Fibroblast of peridontal ligament (primary cell): ENCODE results near the gene ANAPC1.
A peak's percentile ranks its signal among the peaks of the same experiment; 100 is the strongest.
"Not testable (repeated sequence)": the region's sequence is repeated elsewhere in the genome, so short reads cannot be mapped to it uniquely, and the experiment has no call there.

Experiments used
- DNase-seq: peaks from one replicate; pipeline ENCODE4 v3.0.0-alpha.2; 2010; ENCODE audit errors: extremely low read depth

The ANAPC1 gene, protein sequence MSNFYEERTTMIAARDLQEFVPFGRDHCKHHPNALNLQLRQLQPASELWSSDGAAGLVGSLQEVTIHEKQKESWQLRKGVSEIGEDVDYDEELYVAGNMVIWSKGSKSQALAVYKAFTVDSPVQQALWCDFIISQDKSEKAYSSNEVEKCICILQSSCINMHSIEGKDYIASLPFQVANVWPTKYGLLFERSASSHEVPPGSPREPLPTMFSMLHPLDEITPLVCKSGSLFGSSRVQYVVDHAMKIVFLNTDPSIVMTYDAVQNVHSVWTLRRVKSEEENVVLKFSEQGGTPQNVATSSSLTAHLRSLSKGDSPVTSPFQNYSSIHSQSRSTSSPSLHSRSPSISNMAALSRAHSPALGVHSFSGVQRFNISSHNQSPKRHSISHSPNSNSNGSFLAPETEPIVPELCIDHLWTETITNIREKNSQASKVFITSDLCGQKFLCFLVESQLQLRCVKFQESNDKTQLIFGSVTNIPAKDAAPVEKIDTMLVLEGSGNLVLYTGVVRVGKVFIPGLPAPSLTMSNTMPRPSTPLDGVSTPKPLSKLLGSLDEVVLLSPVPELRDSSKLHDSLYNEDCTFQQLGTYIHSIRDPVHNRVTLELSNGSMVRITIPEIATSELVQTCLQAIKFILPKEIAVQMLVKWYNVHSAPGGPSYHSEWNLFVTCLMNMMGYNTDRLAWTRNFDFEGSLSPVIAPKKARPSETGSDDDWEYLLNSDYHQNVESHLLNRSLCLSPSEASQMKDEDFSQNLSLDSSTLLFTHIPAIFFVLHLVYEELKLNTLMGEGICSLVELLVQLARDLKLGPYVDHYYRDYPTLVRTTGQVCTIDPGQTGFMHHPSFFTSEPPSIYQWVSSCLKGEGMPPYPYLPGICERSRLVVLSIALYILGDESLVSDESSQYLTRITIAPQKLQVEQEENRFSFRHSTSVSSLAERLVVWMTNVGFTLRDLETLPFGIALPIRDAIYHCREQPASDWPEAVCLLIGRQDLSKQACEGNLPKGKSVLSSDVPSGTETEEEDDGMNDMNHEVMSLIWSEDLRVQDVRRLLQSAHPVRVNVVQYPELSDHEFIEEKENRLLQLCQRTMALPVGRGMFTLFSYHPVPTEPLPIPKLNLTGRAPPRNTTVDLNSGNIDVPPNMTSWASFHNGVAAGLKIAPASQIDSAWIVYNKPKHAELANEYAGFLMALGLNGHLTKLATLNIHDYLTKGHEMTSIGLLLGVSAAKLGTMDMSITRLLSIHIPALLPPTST (N-terminal part only)

DNA sequence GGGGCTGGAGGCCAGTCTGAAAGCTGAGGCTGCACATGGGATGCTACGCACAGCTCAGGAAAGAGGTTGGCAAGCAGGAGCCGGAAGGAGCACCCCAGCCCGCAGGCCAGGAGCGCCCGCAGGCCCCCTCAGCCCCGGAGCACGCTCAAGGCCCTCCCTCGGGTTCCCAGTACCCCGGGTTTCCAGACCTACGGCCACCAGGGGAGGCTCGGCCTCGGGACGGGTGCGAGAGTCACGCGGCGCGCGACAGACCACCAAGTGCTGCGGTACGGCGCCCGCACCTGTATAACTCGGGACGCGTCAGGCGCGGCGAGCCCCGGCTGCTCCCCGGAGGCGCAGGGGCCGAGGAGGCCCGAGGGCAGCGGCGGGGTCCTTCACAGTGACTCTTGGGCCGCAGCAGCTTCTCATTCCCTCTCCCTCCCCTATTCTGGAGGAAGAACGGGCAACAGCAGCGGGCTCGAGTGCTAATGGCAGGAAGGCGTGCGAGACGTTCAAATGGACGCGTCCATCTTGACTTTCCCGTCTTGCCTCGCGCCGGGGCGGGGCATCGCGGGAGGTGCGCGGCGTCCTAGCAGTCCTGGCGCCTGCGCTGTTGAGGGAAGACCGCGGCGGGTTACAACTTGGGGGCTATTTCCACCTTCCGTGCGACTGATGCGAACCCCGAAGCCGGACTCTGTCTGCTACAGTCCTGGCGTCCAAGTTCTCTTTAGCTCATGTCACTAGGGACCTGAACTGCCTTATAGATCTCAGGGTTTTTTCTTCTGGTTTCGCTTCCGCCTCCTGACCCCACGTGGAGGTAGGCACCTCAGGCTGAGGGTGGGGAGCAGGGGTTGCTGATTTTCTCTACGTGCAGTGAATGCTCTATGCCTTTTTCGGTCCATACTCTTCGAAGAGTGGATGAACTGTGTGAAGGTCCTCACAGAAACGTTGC is at the start of gene ANAPC1:
Gene ANAPC1 (minus strand): TSS at position 533 of the 931 bp plus-strand sequence. CDS start 3,368 bp downstream, outside the sequence.
- peak; percentile 61 for DNase-seq

DNA sequence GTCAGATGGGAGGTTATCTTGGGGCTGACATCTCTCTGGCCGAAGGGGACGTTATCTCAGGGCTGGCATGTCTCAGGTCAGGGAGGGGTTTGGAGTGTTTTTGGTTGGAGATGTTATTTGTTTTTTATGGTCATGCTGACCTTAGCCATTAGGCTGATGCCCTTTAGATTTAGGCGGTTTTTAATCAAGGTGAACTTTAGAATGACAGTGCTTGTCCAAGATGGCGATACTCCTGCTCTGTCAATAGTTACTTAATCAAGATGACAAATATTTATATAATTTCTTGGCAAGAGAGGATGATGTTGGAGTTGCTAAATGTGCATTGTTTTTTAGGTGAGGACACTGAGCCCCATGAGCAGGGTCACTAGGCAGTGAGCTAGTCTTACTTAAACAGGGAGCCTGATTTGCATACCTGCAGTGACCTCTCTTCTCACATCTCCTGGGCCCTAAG is 48.9 kb upstream of the ANAPC1 start:
- DNase-seq = no peak

DNA sequence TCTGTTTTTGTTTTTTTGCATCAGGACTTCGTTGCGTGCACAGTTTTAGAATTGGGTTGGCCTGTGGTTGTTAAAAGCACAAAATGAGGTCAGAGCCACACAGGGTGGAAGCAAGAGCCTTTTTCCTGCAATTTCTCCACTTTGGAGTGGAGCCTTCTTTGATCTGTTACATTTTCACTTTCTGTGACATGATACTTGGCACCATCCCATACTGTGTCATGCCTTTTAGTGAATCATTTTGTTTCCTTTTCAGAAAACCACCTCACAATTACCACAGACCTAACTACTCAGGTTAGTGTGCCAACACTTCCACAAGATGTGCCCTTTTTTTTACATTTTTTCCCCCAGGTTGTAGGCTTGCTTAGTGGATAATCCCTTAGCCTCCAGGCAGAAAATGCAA is 46.9 kb upstream of the ANAPC1 start:
- peak; percentile 50 for DNase-seq

DNA sequence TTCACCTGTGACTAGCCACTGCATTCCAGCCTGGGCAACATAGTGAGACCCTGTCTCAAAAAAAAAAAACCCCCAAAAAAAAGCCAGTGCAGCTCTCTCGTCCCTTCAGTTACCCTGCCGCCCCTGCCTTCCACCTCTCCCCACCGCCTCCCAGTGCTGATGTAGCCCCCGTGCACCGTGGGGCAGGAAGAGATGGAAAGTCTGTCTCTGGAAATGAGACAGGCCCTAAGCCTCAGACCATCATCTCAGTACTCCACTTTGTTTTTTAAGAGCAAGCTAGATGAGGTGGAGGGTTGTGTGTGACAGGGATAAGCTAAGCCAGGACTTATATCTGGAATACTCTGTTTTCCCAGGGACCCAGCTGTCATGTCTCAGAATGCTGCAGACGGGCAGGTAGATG is 46.4 kb upstream of the ANAPC1 start:
- DNase-seq = no peak

DNA sequence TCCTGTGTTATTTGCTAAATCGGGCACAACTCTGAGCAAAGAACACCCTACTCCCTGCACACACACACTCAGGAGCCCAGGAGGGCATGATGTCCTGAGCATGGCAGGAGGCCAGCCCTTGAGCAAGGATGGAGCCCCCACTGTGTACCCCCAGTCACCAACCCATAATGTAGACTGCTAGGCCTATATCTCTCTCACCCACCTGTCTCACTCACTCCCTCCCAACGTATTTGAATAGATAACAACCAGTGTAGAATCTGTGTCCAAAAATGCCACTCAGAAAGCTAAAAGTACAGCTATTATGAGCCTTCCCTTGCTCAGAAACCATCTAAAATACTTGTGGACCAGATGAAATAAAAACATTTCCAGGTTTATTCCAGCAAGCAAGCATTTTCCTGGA is 43.7 kb upstream of the ANAPC1 start:
- no peak for DNase-seq

DNA sequence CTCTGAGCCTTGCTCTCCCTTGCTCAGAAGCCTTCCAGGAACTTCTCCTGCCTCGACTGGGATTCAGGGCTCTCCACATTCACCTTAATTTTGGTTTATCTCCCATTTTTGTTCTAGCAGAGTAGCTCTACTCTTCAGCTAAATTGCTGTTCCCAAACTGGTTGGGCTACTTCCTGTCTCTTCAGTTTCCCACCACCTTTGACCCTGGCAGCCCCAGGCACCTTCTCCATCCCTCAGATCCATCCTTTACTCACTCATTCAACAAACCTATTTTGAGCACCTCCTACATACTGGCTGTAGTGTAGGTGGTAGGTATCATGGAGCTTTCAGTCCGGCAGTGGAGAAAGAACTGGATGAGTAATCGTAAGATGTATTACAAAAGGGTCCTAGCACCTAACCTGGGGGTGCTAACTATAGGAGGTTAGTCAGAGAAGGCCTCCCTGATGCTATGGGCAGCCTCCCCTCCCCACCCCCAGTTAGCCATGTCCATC is 40.7 kb upstream of the ANAPC1 start:
- no peak for DNase-seq

DNA sequence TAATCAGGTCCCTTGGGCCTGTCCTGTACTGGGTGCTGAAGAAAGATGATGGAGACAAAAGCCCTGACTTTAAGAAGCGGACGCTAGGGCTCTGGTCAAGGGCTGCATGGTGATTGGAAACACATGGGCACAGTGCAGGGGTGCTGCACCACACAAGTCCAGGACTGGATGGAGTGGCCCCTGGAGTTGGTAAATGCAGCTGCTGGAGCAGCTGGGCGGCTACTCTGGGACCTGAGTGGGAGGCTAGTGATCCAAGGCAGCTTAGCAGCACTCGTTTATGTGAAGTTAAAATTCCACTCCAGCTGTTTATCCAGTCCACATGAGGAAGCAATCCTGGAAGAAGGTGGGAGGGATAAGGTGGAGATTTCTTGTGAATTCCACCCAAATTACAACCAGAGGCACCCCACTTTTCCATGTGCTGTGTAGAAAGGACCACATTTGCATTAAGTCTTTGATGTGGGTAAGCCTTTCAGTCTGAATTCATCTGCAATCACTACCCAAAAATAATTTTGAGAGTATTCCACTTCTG is 39.3 kb upstream of the ANAPC1 start:
- DNase-seq = peak; percentile 84

DNA sequence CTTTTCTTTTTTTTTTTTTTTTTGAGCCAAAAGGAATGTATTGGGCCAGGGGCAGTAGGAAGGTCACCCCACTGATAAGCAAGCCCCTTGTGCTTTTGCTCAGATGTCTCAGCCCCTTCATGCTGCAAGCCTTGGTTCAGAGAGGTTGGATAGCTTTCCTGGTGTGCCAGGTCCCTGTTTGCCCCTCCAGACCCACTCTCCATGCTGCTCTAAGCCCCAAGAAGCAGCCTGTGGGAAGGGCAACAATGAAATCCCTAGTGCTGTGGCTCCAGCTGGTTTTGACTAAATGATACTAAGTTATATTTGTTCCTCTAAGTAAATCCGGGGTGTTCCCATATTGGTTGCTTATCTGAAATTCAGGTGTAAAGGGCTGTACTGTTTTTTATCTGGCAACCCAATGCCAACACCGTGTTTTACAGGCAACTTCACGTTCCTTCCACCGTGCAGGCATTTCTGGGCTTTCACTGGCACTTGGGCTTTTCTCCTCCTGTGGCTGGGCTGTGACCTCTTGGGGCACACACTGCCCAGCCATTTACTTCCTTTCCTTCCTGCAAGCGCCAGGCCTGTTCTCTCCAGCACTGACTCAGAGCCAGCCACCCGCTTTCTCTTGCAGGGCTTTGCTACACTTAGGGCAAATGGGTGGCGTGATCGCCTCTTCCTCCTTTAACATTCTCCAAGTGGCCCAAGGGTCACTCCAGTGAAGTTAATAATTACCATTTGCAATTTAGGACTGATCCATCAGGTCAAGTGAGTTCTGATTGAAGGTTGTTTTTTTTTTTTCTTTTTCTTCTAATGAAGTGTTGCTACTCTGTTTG is 36.0 kb upstream of the ANAPC1 start:
- DNase-seq = no peak

DNA sequence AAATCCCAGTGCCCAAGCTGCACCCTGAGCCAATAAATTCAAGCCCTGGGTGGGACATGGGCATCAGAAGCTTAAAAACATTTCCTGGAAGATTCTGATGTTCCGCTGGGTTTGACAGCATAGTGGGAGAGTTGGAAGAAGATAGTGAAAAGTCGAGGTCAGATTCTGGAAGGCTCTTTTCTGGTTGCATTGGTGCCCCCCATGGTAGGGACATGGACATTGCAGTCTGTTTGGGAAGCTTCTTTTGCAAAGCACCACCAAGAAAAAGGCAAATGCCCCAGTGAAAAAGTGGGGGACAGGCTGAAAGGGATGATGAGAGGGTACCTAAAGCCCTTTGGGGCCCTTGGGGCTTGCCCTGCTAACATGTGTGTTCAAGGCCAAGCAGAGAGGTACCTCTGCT is 35.4 kb upstream of the ANAPC1 start:
- DNase-seq = no peak

DNA sequence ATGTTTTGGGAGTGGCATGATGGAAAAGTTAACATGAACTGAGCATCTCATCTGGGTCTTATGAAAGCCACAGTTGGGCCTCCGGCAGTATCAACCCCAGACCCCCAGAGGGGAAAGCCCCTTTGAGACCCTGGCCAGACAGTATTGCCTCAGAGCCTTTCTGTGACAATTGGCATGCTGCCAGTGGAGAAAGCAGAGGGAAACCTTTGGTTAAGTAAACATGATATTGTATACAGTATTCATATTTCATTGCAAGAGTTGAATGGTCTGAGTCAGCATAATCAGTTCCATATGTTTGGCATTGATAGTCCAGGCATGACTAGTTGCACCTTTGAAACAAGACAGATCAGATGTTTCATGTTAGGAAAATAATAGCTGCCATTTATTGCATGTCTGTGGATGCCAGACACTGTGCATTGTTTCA is 34.4 kb upstream of the ANAPC1 start:
- peak; percentile 99 for DNase-seq

DNA sequence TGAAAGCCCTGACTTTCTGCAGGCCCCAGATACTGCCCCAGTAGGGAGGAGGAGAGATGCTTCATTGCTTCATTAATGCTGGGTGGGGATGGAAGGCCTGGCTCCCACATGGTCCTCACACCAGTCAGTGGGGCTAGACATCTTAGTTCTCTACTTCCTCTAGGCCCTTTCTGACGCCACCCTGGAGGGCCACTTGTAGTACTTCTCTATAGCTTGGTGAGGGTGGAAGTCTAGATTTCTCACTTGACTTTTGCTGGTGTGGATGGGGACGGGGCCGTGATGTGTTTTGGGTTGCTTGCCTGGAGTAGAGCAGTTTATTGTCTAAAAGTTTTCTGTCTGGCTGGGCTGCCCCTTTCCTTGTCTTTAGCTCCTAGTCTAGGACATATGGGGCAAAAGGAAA is 33.1 kb upstream of the ANAPC1 start:
- DNase-seq = no peak

DNA sequence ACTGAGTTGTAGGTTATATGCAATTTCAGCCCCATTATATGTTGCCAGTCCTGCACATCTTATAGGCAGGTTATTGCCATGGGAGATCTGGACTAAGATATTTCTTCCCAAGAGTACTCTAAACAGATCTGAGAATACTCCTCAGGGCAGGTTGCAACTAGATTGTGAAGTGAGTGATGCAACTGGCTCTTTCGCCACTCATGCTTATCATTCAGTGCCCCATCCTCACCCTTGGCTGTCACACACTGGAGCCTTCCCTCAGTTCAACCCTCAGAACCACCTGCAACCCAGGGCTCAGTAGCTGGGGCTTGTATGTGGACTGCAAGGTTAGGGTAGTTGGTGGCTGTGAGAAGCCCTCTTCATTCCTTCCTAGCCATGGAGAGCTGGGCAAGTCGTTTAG is 28.6 kb upstream of the ANAPC1 start:
- DNase-seq = no peak

DNA sequence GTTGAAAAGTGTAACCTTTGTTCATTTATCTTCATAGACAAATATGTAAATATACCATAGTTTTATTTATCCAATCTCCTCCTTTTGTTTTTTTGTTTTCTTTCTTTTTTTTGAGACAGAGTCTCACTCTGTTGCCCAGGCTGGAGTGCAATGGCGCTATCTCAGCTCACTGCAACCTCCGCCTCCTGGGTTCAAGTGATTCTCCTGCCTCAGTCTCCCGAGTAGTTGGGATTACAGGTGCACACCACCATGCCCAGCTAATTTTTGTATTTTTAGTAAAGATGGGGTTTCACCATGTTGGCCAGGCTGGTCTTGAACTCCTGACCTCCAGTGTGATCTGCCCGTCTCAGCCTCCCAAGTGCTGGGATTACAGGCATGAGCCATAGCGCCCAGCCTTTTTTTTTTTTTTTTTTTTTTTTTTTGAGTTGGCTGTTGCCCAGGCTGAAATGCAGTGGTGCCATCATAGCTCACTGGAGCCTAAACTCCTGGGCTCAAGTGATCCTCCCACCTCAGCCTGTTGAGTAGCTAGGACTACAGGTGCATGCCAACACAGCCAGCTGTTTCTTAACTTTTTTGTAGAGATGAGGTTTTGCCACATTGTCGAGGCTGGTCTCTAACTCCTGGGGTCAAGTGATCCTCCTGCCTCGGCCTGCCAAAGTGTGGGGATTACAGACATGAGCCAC is 27.4 kb upstream of the ANAPC1 start:
- DNase-seq = not testable (repeated sequence)

DNA sequence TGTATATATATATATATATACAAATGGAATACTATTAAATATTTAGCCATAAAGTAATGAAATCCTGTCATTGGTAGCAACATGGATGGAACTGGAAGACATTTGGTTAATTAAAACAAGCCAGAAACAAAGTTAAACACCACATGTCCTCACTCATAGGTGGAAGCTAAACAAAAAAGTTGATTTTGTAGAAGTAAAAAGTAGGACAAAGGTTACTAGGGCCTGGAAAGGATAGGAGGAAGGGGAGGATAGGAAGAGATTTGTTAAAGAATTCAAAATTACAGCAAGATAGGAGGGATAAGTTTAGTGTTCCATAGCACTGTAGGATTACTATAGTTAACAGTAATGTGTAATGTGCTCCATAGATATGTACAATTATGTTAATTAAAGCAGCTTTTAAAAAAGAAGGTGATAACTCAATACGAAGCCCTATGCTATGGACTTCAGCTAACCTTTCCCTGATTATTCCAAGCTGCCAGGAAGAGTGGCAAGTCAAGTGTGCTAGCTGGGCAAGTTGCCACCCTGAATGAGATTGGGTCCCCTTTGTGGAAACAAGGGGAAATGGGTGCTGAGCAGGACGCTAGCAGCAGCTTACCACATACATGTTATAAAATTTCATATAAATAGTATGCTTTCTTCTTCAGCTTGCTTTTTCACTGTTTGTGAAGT is 26.8 kb upstream of the ANAPC1 start:
- DNase-seq = no peak

DNA sequence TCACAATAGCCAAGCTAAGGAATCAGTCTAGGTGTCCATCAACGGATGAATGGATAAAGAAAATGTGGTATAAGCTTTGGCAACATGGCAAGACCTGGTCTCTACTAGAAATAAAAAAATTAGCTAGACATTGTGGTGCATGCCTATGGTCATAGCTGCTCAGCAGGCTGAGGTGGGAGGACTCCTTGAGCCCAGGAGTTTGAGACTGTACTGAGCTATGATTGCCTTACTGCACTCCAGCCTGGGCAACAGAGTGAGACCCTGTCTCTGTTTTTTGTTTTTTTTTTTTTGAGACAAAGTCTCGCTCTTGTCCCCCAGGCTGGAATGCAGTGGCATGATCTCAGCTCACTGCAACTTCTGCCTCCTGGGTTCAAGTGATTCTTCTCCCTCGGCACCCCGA is 26.0 kb upstream of the ANAPC1 start:
- DNase-seq = not testable (repeated sequence)

DNA sequence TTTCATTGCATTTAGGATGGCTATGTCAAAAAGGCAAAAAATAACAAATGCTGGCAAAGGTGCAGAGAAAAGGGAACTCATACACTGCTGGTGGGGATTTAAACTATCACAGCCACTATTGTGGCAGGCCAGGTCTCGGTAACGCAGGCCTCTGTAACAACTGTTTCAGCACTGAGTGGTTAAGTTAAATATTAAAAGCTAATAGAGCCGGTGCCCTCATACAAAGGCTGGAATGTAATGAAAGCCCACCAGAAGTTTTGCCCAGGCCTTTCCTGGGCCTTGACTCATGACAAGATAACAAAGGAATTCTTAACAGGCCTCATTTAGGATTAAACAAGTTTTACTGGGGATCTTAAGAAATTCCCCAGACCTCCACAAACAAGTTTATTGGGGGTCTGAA is 25.1 kb upstream of the ANAPC1 start:
- DNase-seq = no peak

DNA sequence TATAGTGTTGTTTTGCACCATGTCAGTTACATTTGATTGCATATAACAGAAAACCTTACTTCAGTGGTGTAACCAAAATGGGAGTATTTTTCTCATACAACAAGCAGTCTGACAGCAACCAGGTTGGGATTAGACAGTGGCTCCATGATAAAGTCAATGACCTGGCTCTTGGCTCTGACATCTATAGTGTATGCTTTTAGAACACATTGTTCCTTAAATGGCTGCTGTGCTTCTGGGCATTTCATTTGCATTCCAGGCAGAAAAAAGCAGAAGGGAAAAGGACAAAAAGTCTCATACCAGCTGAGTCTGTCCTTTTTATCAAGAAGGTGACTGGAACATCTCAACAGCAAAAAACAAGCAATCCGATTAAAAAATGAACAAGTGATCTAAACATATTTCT is 24.6 kb upstream of the ANAPC1 start:
- DNase-seq = no peak

DNA sequence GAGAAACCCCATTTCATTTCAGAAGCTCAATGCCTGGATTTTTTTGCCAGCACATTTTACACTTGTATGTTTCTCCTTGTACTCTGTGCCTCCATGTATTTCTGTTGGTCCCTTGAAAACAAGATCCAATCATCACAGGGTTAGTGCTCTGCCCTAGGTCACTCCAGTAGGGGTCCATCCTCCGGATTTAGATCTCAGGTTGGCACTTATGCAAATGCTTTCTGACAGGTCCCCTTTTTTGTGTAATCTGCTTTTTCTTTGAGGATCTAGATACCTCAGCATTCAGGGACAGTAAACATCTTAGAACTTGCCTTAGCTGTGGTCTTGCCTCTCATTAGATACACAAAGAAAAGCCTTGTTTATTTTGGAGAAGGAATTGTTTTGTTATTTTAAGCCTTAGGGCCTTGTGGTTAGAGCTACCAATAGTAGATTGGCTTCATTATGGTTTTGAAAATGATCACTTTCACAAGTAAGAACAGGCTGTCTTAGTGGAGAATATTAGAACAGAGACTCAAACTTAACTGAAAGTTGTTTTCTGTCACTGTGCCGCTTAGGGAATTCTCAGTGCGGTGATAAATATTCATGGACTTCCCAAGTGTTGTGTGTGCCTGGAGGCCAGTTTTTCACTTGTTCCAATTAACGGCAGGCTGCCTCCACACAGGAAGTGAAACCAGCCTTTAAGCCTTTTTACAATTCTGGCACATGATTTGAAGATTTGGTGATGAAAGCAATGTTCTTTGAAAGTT is 22.2 kb upstream of the ANAPC1 start:
- DNase-seq = no peak
